Endothelial cell (in vitro differentiated cells): Measurements from ENCODE around the gene HDGFL3. TPM values are rescaled to one million over a fixed set of nuclear protein-coding genes. Genes with fewer than 3 reads are reported as not detected.

Experiments
- DNase-seq: peaks from one replicate; pipeline ENCODE4 v3.0.0; 2021; ENCODE audit warnings: low spot score
- H3K27ac Mint-ChIP-seq: one replicate; pipeline ENCODE4 v1.8.0; 2021; ENCODE audit warnings: mixed read lengths, inconsistent platforms; ENCODE audit not compliant: unreplicated experiment
- H3K27me3 Mint-ChIP-seq: one replicate; pipeline ENCODE4 v1.8.0; 2021; ENCODE audit warnings: mild to moderate bottlenecking, moderate library complexity, mixed read lengths, inconsistent platforms; ENCODE audit not compliant: unreplicated experiment
- H3K36me3 Mint-ChIP-seq: one replicate; pipeline ENCODE4 v1.8.0; 2021; ENCODE audit warnings: mild to moderate bottlenecking, low read depth, mixed read lengths, inconsistent platforms; ENCODE audit not compliant: unreplicated experiment
- H3K4me1 Mint-ChIP-seq: one replicate; pipeline ENCODE4 v1.8.0; 2021; ENCODE audit warnings: mild to moderate bottlenecking, mixed read lengths, inconsistent platforms; ENCODE audit not compliant: unreplicated experiment
- H3K4me3 Mint-ChIP-seq: one replicate; pipeline ENCODE4 v1.8.0; 2021; ENCODE audit warnings: mild to moderate bottlenecking, mixed read lengths, inconsistent platforms; ENCODE audit not compliant: unreplicated experiment
- H3K9me3 Mint-ChIP-seq: one replicate; pipeline ENCODE4 v1.8.0; 2021; ENCODE audit warnings: mixed read lengths, inconsistent platforms; ENCODE audit not compliant: unreplicated experiment
- CTCF ChIP-seq: fragments of 200-600 bp; sonication (generic); IDR thresholded peaks from one replicate; pipeline ENCODE4 v1.5.0; 2021; ENCODE audit warnings: antibody characterized with exemption; ENCODE audit not compliant: unreplicated experiment
- total RNA-seq: library from RNA; stranded (reverse); fragmentation: NEBNext Ultra II Directional; extraction: Animal tissue kit (Norgen Biotek cat#: 25700); gene quantifications from one replicate; pipeline ENCODE4 v1.2.1, GENCODE V29; 2021; ENCODE audit not compliant: unreplicated experiment

HDGFL3 gene
- total RNA-seq, 1 donor from 2014 or later: 91.2 TPM

- Mint-ChIP-seq H3K9me3 (no peaks in the 10 kb centered on the region), H3K4me1 (no peaks in the 10 kb centered on the region), H3K36me3 (no peaks in the 10 kb centered on the region), H3K27me3 (no peaks in the 10 kb centered on the region), H3K4me3 (no peak overlapping the region), H3K27ac (no peak overlapping the region)
- no peak for DNase-seq
- TF ChIP-seq CTCF: no peak
Observed at GRCh38 chr15:83082730-83083386, 124.8 kb downstream of the HDGFL3 start.

GRCh38 chr15:83081256-83082014 lies 126.2 kb downstream of the HDGFL3 start:
- Mint-ChIP-seq H3K27me3 (no peaks in the 10 kb centered on the region), H3K9me3 (no peaks in the 10 kb centered on the region), H3K4me1 (no peaks in the 10 kb centered on the region), H3K27ac (no peak overlapping the region), H3K36me3 (no peaks in the 10 kb centered on the region), H3K4me3 (no peak overlapping the region)
- DNase-seq: no peak
- TF ChIP-seq CTCF: no peak

GRCh38 chr15:83078712-83079111 lies 128.9 kb downstream of the HDGFL3 start:
- Mint-ChIP-seq H3K27ac (peak overlapping the region; percentile 1), H3K36me3 (peaks cover 11% of the 10 kb centered on the region), H3K4me1 (no peaks in the 10 kb centered on the region), H3K9me3 (no peaks in the 10 kb centered on the region), H3K27me3 (peaks cover 1% of the 10 kb centered on the region), H3K4me3 (no peak overlapping the region)
- DNase-seq: no peak
- TF ChIP-seq CTCF: no peak

Other genes starting within 250 kb of the HDGFL3 start
- 23.6 TPM for gene RAMAC, start 221.6 kb downstream of the HDGFL3 start, total RNA-seq
- 17.4 TPM for gene C15orf40, start 196.2 kb downstream of the HDGFL3 start, total RNA-seq
- 47.2 TPM for gene BTBD1, start 140.6 kb downstream of the HDGFL3 start, total RNA-seq
- gene TM6SF1, start 100.2 kb downstream of the HDGFL3 start, total RNA-seq: 6.0 TPM
- 14.4 TPM for gene BNC1, start 76.8 kb upstream of the HDGFL3 start, total RNA-seq
- 9.4 TPM for gene SH3GL3, start 239.5 kb upstream of the HDGFL3 start, total RNA-seq